WTC11 (cell line): Measurements from ENCODE around the gene ANK2. TPM values are rescaled to one million over a fixed set of nuclear protein-coding genes. Genes with fewer than 3 reads are reported as not detected.

Source experiments
- ATAC-seq: fragments of 200-7000 bp; cut with Tn5 transposase; 2 replicates; pipeline ENCODE4 v1.10.0; 2021; ENCODE audit warnings: mild to moderate bottlenecking, moderate library complexity
- CTCF ChIA-PET: fragments of 300-600 bp; sonication (Branson Sonifier 250); formaldehyde crosslinking; loops from one replicate; lab custom pipeline; 2021; ENCODE audit warnings: antibody characterized with exemption; lab: Charles Lee
- POLR2A ChIA-PET: fragments of 350-600 bp; sonication (Branson Sonifier 250); formaldehyde crosslinking; loops from one replicate; lab custom pipeline; 2021; ENCODE audit warnings: antibody characterized with exemption; lab: Charles Lee
- DNase-seq: peaks from one replicate; pipeline ENCODE4 v3.0.0; 2021; ENCODE audit warnings: low spot score
- H3K27ac Mint-ChIP-seq: 2 replicates; pipeline ENCODE4 v1.8.0; 2021; ENCODE audit warnings: mixed read lengths
- H3K27me3 Mint-ChIP-seq: 2 replicates; pipeline ENCODE4 v1.8.0; 2021; ENCODE audit warnings: low read depth, mild to moderate bottlenecking, moderate library complexity, mixed read lengths
- H3K36me3 Mint-ChIP-seq: 2 replicates; pipeline ENCODE4 v1.8.0; 2021; ENCODE audit warnings: mixed read lengths
- H3K4me1 Mint-ChIP-seq: 2 replicates; pipeline ENCODE4 v1.8.0; 2022; ENCODE audit warnings: mixed read lengths
- H3K4me3 Mint-ChIP-seq: 2 replicates; pipeline ENCODE4 v1.8.0; 2021; ENCODE audit warnings: mild to moderate bottlenecking, moderate library complexity, mixed read lengths
- H3K9me3 Mint-ChIP-seq: 2 replicates; pipeline ENCODE4 v1.8.0; 2021; ENCODE audit warnings: mixed read lengths
- CREB1 ChIP-seq: sonication (generic); formaldehyde crosslinking; IDR thresholded peaks from 2 replicates; pipeline ENCODE4 v1.8.0; 2023; ENCODE audit warnings: mild to moderate bottlenecking, missing genetic modification reagents
- ESRRA ChIP-seq: sonication (generic); formaldehyde crosslinking; IDR thresholded peaks from 2 replicates; pipeline ENCODE4 v1.8.1; 2022; ENCODE audit warnings: mild to moderate bottlenecking, missing genetic modification reagents, borderline replicate concordance
- ETV6 ChIP-seq: sonication (generic); formaldehyde crosslinking; IDR thresholded peaks from 2 replicates; pipeline ENCODE4 v1.8.1; 2022; ENCODE audit warnings: mild to moderate bottlenecking, missing genetic modification reagents
- FOXJ3 ChIP-seq: sonication (generic); formaldehyde crosslinking; IDR thresholded peaks from 2 replicates; pipeline ENCODE4 v1.9.0; 2021; ENCODE audit warnings: missing genetic modification reagents, mild to moderate bottlenecking, borderline replicate concordance
- JAZF1 ChIP-seq: fragments of 250-450 bp; sonication (Bioruptor Pico); IDR thresholded peaks from 2 replicates; pipeline ENCODE4 v1.9.0; 2021; ENCODE audit warnings: moderate library complexity, mild to moderate bottlenecking, inconsistent platforms
- NFE2L1 ChIP-seq: sonication (generic); formaldehyde crosslinking; IDR thresholded peaks from 2 replicates; pipeline ENCODE4 v1.8.1; 2023; ENCODE audit warnings: missing genetic modification reagents
- NFYB ChIP-seq: sonication (generic); formaldehyde crosslinking; conservative IDR thresholded peaks from 2 replicates; pipeline ENCODE4 v1.8.0; 2022; ENCODE audit warnings: low read depth, missing genetic modification reagents
- NR1H2 ChIP-seq: sonication (generic); formaldehyde crosslinking; IDR thresholded peaks from 2 replicates; pipeline ENCODE4 v1.9.0; 2021; ENCODE audit warnings: mild to moderate bottlenecking, moderate library complexity, missing genetic modification reagents
- ZNF121 ChIP-seq: sonication (generic); formaldehyde crosslinking; IDR thresholded peaks from 2 replicates; pipeline ENCODE4 v1.8.0; 2023; ENCODE audit warnings: missing genetic modification reagents
- ZNF219 ChIP-seq: sonication (generic); formaldehyde crosslinking; IDR thresholded peaks from 2 replicates; pipeline ENCODE4 v1.8.0; 2023; ENCODE audit warnings: missing genetic modification reagents, mild to moderate bottlenecking, borderline replicate concordance
- ZNF317 ChIP-seq: sonication (generic); formaldehyde crosslinking; IDR thresholded peaks from 2 replicates; pipeline ENCODE4 v1.8.1; 2023; ENCODE audit warnings: low read depth, mild to moderate bottlenecking, moderate library complexity, missing genetic modification reagents, borderline replicate concordance
- ZNF396 ChIP-seq: fragments of 250-450 bp; sonication (Bioruptor Pico); IDR thresholded peaks from 2 replicates; pipeline ENCODE4 v1.8.0; 2021; ENCODE audit warnings: mild to moderate bottlenecking, moderate library complexity, borderline replicate concordance
- ZNF423 ChIP-seq: fragments of 250-450 bp; sonication (Bioruptor Pico); IDR thresholded peaks from 2 replicates; pipeline ENCODE4 v2.1.2; 2022; ENCODE audit warnings: mild to moderate bottlenecking, moderate library complexity
- total RNA-seq: library from RNA; stranded (reverse); gene quantifications from 3 replicates; pipeline ENCODE4 v1.2.3, GENCODE V29; 2021
- TF ChIP-seq, protein P1 (sequence below): sonication (generic); formaldehyde crosslinking; IDR thresholded peaks from 2 replicates; pipeline ENCODE4 v1.8.1; 2023; ENCODE audit warnings: mild to moderate bottlenecking, missing genetic modification reagents, moderate library complexity
- TF ChIP-seq, protein P2 (sequence below): sonication (generic); formaldehyde crosslinking; IDR thresholded peaks from 2 replicates; pipeline ENCODE4 v1.8.0; 2022; ENCODE audit warnings: mild to moderate bottlenecking, missing genetic modification reagents
- TF ChIP-seq, protein P3 (sequence below): sonication (generic); formaldehyde crosslinking; IDR thresholded peaks from 2 replicates; pipeline ENCODE4 v1.8.1; 2023; ENCODE audit warnings: mild to moderate bottlenecking, missing genetic modification reagents, borderline replicate concordance
- TF ChIP-seq, protein P4 (sequence below): fragments of 250-450 bp; sonication (Bioruptor Pico); IDR thresholded peaks from 2 replicates; pipeline ENCODE4 v2.1.2; 2022; ENCODE audit warnings: mild to moderate bottlenecking, moderate library complexity
- TF ChIP-seq, protein P5 (sequence below): fragments of 250-450 bp; sonication (Bioruptor Pico); IDR thresholded peaks from 2 replicates; pipeline ENCODE4 v1.8.0; 2021; ENCODE audit warnings: mild to moderate bottlenecking
- TF ChIP-seq, protein P6 (sequence below): sonication (generic); formaldehyde crosslinking; IDR thresholded peaks from 2 replicates; pipeline ENCODE4 v1.8.1; 2022; ENCODE audit warnings: low read depth, mild to moderate bottlenecking, moderate library complexity, missing genetic modification reagents, borderline replicate concordance
- TF ChIP-seq, protein P7 (sequence below): sonication (generic); formaldehyde crosslinking; IDR thresholded peaks from 2 replicates; pipeline ENCODE4 v1.8.1; 2022; ENCODE audit warnings: low read depth, missing genetic modification reagents, borderline replicate concordance

Gene ANK2
- total RNA-seq, 1 experiment from 2014 or later: 27.9 TPM

DNA sequence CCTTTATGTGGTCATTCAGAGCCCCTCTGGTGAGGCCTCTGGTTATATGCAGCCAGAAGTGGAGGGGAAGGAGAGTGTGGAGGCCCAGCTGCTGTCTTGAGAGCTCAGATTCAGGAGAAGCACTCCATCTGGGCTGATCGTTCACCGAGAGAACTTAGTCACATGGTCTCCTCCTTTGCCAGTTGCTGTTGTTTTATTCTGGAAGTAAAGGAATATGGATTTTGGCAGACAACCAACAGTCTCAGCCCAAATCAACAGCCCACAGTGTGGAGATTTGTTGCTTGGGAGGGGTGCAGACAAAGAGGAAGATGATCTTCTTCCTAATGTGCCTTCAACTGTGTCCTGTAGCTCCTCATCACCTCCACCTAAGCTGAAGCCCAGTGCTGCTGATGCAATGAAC lies 355.4 kb downstream of the ANK2 start:
- H3K9me3 Mint-ChIP-seq: peaks cover 10% of the 10 kb centered on the region
- DNase-seq: no peak
- H3K36me3 Mint-ChIP-seq: no peaks in the 10 kb centered on the region
- no peak overlapping the region for H3K4me3 Mint-ChIP-seq
- TF ChIP-seq ZNF121 (CRISPR knock-in tag) (no peak), ZNF219 (CRISPR knock-in tag) (no peak), JAZF1 (CRISPR knock-in tag) (no peak), NFYB (CRISPR knock-in tag) (no peak)
- TF ChIP-seq, protein P1, sequence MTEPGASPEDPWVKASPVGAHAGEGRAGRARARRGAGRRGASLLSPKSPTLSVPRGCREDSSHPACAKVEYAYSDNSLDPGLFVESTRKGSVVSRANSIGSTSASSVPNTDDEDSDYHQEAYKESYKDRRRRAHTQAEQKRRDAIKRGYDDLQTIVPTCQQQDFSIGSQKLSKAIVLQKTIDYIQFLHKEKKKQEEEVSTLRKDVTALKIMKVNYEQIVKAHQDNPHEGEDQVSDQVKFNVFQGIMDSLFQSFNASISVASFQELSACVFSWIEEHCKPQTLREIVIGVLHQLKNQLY (CRISPR knock-in tag): no peak
- TF ChIP-seq, protein P2, sequence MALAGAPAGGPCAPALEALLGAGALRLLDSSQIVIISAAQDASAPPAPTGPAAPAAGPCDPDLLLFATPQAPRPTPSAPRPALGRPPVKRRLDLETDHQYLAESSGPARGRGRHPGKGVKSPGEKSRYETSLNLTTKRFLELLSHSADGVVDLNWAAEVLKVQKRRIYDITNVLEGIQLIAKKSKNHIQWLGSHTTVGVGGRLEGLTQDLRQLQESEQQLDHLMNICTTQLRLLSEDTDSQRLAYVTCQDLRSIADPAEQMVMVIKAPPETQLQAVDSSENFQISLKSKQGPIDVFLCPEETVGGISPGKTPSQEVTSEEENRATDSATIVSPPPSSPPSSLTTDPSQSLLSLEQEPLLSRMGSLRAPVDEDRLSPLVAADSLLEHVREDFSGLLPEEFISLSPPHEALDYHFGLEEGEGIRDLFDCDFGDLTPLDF (CRISPR knock-in tag): no peak
- TF ChIP-seq, protein P3, sequence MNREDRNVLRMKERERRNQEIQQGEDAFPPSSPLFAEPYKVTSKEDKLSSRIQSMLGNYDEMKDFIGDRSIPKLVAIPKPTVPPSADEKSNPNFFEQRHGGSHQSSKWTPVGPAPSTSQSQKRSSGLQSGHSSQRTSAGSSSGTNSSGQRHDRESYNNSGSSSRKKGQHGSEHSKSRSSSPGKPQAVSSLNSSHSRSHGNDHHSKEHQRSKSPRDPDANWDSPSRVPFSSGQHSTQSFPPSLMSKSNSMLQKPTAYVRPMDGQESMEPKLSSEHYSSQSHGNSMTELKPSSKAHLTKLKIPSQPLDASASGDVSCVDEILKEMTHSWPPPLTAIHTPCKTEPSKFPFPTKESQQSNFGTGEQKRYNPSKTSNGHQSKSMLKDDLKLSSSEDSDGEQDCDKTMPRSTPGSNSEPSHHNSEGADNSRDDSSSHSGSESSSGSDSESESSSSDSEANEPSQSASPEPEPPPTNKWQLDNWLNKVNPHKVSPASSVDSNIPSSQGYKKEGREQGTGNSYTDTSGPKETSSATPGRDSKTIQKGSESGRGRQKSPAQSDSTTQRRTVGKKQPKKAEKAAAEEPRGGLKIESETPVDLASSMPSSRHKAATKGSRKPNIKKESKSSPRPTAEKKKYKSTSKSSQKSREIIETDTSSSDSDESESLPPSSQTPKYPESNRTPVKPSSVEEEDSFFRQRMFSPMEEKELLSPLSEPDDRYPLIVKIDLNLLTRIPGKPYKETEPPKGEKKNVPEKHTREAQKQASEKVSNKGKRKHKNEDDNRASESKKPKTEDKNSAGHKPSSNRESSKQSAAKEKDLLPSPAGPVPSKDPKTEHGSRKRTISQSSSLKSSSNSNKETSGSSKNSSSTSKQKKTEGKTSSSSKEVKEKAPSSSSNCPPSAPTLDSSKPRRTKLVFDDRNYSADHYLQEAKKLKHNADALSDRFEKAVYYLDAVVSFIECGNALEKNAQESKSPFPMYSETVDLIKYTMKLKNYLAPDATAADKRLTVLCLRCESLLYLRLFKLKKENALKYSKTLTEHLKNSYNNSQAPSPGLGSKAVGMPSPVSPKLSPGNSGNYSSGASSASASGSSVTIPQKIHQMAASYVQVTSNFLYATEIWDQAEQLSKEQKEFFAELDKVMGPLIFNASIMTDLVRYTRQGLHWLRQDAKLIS (CRISPR knock-in tag): no peak
- H3K27ac Mint-ChIP-seq: no peak overlapping the region
- no peak for ATAC-seq
- POLR2A ChIA-PET: no interaction called here
- peaks cover 15% of the 10 kb centered on the region for H3K4me1 Mint-ChIP-seq
- no peaks in the 10 kb centered on the region for H3K27me3 Mint-ChIP-seq
- CTCF ChIA-PET: no interaction called here

DNA sequence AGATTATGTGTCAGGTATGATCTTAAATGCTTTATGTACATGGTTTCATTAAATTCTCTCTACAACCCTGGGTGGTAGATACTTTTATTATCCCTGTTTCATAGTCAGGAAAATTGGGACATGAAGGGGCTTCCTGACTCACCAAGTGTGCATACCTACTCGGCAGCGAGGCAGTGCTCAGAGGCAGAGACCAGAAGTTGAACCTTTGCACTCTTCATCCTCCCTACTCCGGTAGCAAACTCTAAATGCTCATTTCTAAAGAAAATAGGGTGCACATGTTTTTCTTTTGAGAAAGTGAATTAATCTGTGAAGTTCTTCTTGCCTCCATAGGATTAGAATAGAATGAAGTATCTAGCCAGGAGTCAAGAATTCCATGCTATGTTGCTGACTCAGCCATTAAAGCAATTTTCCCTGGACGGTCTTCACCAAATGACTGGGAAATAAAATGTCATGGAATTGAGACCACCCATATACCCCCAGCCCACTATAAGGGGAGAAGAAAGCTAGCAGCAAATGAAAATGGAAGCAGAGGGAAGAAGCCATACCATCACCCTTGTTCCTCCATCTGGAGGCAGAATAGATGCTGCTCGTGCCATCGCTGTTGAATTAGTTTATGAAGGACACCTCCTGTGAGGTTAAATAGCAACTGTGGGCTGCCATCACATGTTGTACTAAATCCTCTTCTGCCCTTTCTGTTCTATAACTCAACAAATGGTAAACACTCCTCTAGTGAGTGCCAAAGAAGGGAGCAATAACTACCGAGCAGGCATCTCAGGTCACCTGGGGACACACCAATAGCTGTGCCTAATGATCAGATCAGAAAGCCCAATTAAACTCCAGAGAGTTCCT lies 356.6 kb downstream of the ANK2 start:
- POLR2A ChIA-PET: no interaction called here
- ATAC-seq (no peak), DNase-seq (no peak)
- Mint-ChIP-seq H3K9me3 (peaks cover 7% of the 10 kb centered on the region), H3K36me3 (no peaks in the 10 kb centered on the region), H3K4me3 (no peak overlapping the region), H3K4me1 (peaks cover 15% of the 10 kb centered on the region), H3K27me3 (no peaks in the 10 kb centered on the region), H3K27ac (no peak overlapping the region)
- CTCF ChIA-PET: no interaction called here
- TF ChIP-seq FOXJ3 (CRISPR knock-in tag) (no peak), ZNF423 (CRISPR knock-in tag) (no peak), NR1H2 (CRISPR knock-in tag) (no peak), NFE2L1 (no peak), ZNF317 (no peak), ZNF396 (CRISPR knock-in tag) (no peak), CREB1 (CRISPR knock-in tag) (no peak), JAZF1 (CRISPR knock-in tag) (no peak), ETV6 (CRISPR knock-in tag) (no peak), ESRRA (CRISPR knock-in tag) (no peak)
- TF ChIP-seq, protein P4, sequence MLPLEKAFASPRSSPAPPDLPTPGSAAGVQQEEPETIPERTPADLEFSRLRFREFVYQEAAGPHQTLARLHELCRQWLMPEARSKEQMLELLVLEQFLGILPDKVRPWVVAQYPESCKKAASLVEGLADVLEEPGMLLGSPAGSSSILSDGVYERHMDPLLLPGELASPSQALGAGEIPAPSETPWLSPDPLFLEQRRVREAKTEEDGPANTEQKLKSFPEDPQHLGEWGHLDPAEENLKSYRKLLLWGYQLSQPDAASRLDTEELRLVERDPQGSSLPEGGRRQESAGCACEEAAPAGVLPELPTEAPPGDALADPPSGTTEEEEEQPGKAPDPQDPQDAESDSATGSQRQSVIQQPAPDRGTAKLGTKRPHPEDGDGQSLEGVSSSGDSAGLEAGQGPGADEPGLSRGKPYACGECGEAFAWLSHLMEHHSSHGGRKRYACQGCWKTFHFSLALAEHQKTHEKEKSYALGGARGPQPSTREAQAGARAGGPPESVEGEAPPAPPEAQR (CRISPR knock-in tag): no peak
- TF ChIP-seq, protein P5, sequence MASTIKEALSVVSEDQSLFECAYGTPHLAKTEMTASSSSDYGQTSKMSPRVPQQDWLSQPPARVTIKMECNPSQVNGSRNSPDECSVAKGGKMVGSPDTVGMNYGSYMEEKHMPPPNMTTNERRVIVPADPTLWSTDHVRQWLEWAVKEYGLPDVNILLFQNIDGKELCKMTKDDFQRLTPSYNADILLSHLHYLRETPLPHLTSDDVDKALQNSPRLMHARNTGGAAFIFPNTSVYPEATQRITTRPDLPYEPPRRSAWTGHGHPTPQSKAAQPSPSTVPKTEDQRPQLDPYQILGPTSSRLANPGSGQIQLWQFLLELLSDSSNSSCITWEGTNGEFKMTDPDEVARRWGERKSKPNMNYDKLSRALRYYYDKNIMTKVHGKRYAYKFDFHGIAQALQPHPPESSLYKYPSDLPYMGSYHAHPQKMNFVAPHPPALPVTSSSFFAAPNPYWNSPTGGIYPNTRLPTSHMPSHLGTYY (CRISPR knock-in tag): no peak
- TF ChIP-seq, protein P6, sequence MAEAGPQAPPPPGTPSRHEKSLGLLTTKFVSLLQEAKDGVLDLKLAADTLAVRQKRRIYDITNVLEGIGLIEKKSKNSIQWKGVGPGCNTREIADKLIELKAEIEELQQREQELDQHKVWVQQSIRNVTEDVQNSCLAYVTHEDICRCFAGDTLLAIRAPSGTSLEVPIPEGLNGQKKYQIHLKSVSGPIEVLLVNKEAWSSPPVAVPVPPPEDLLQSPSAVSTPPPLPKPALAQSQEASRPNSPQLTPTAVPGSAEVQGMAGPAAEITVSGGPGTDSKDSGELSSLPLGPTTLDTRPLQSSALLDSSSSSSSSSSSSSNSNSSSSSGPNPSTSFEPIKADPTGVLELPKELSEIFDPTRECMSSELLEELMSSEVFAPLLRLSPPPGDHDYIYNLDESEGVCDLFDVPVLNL: no peak
- TF ChIP-seq, protein P7, sequence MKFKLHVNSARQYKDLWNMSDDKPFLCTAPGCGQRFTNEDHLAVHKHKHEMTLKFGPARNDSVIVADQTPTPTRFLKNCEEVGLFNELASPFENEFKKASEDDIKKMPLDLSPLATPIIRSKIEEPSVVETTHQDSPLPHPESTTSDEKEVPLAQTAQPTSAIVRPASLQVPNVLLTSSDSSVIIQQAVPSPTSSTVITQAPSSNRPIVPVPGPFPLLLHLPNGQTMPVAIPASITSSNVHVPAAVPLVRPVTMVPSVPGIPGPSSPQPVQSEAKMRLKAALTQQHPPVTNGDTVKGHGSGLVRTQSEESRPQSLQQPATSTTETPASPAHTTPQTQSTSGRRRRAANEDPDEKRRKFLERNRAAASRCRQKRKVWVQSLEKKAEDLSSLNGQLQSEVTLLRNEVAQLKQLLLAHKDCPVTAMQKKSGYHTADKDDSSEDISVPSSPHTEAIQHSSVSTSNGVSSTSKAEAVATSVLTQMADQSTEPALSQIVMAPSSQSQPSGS (CRISPR knock-in tag): no peak
